HepG2 (cell line): ENCODE results near the gene NAA11. TPM values are rescaled to one million over a fixed set of nuclear protein-coding genes. Genes with fewer than 3 reads are reported as not detected.

Experiments used
- ATAC-seq: fragments of 200-7000 bp; cut with Tn5 transposase; 3 replicates; pipeline ENCODE4 v1.9.1; 2020; ENCODE audit warnings: mild to moderate bottlenecking, moderate library complexity
- BruUV-seq: library from RNA; stranded (reverse); fragments of 400-500 nt; replicated peaks from 2 replicates; lab custom pipeline; 2021; lab: Mats Ljungman, UMichigan
- CTCF ChIA-PET: fragments of 300-600 bp; formaldehyde crosslinking; extraction: SDS; loops from one replicate; lab custom pipeline; 2021; ENCODE audit warnings: low total read pairs, inconsistent platforms, low intra/inter-chr PET ratio; lab: Yijun Ruan, JAX
- POLR2A ChIA-PET: fragments of 350-600 bp; sonication (Branson Sonifier 250); formaldehyde crosslinking; loops from one replicate; lab custom pipeline; 2020; ENCODE audit warnings: antibody characterized with exemption, inconsistent platforms; lab: Yijun Ruan, JAX
- DNase-seq: peaks from one replicate; pipeline ENCODE4 v3.0.0-alpha.2; 2015; ENCODE audit warnings: low spot score
- FAIRE-seq: peaks from 3 replicates; lab custom pipeline; 2011; peaks lifted over from hg19 to GRCh38; lab: Jason Lieb, UNC
- H2AFZ ChIP-seq: one replicate; pipeline ENCODE4 v1.6.1; 2011; ENCODE audit warnings: low read length, inconsistent platforms
- H3K27ac ChIP-seq: fragments of 300-600 bp; 3 replicates; pipeline ENCODE4 v1.8.0; 2011; ENCODE audit warnings: mixed run types, mild to moderate bottlenecking, mixed read lengths, low read length, inconsistent platforms; ENCODE audit not compliant: insufficient read depth; ENCODE audit errors: extremely low read length
- H3K27me3 ChIP-seq, 2 experiments: fragments of 200-600 bp in 1 of 2; 2 replicates in 1 of 2; 3 replicates in 1 of 2; pipeline versions ENCODE4 v1.6.0 to v1.8.0; 2011; ENCODE audit warnings: low read length in 2 of 2, mild to moderate bottlenecking in 2 of 2, moderate library complexity in 2 of 2, inconsistent platforms in 1 of 2; ENCODE audit not compliant: insufficient read depth in 2 of 2, control insufficient read depth in 1 of 2
- H3K36me3 ChIP-seq, 2 experiments: fragments of 200-600 bp in 1 of 2; replicated peaks in 1 of 2; 2 replicates in 1 of 2; 3 replicates in 1 of 2; pipeline versions ENCODE4 v1.5.1 to v1.8.0; 2011; ENCODE audit warnings: low read length in 2 of 2, inconsistent platforms in 1 of 2; ENCODE audit not compliant: insufficient read depth in 2 of 2, control insufficient read depth in 1 of 2
- H3K4me1 ChIP-seq: 2 replicates; pipeline ENCODE4 v1.5.1; 2012; ENCODE audit warnings: low read length, inconsistent platforms; ENCODE audit not compliant: insufficient read depth
- H3K4me2 ChIP-seq: 2 replicates; pipeline ENCODE4 v1.6.0; 2011; ENCODE audit warnings: low read depth, low read length, inconsistent platforms
- H3K4me3 ChIP-seq, 3 experiments: fragments of 200-600 bp in 1 of 3; sonication (generic), shearing (Covaris generic) in 1 of 3; replicated peaks in 1 of 3; 2 replicates each; pipeline ENCODE4 v1.5.1; 2011 to 2016; ENCODE audit warnings: low read length in 3 of 3, inconsistent platforms in 2 of 3, low read depth in 2 of 3, mild to moderate bottlenecking in 2 of 3, control low read depth in 1 of 3, mixed read lengths in 1 of 3; ENCODE audit not compliant: insufficient read depth in 1 of 3
- H3K79me2 ChIP-seq: one replicate; pipeline ENCODE4 v1.6.1; 2011; ENCODE audit warnings: low read length, inconsistent platforms; ENCODE audit not compliant: insufficient read depth
- H3K9ac ChIP-seq: 2 replicates; pipeline ENCODE4 v1.6.0; 2011; ENCODE audit warnings: mild to moderate bottlenecking, low read depth, low read length, inconsistent platforms; ENCODE audit not compliant: insufficient read depth
- H3K9me3 ChIP-seq: 2 replicates; pipeline ENCODE4 v1.5.1; 2012; ENCODE audit warnings: mild to moderate bottlenecking, low read length
- H4K20me1 ChIP-seq: 2 replicates; pipeline ENCODE4 v1.6.0; 2011; ENCODE audit warnings: inconsistent platforms, mild to moderate bottlenecking, low read length, moderate library complexity; ENCODE audit not compliant: insufficient read depth
- CREBL2 ChIP-seq: sonication (generic); formaldehyde crosslinking; IDR thresholded peaks from 2 replicates; pipeline ENCODE4 v1.8.1; 2023; ENCODE audit warnings: missing genetic modification reagents, mild to moderate bottlenecking, borderline replicate concordance
- PITX1 ChIP-seq: sonication (generic); formaldehyde crosslinking; IDR thresholded peaks from 2 replicates; pipeline ENCODE4 v1.5.1; 2020; ENCODE audit warnings: mild to moderate bottlenecking, missing genetic modification reagents
- RBFOX2 ChIP-seq: fragments of 200-400 bp; formaldehyde crosslinking; IDR thresholded peaks from 2 replicates; pipeline ENCODE4 v1.6.1; 2017; ENCODE audit warnings: low read depth, mild to moderate bottlenecking, low read length
- ZC3H4 ChIP-seq: sonication (generic); formaldehyde crosslinking; IDR thresholded peaks from 2 replicates; pipeline ENCODE4 v1.4.0; 2020; ENCODE audit warnings: missing genetic modification reagents, borderline replicate concordance
- in situ Hi-C: cut with HindIII; loops from 2 replicates; pipeline ENCODE4 v1.10.0; 2017; ENCODE audit warnings: low pct_unique_long_range_greater_than_20kb; ENCODE audit not compliant: extremely low pct_ligation_motif_present
- intact Hi-C: fragments of 100-400 bp; cut with micrococcal nuclease; formaldehyde crosslinking; loops from one replicate; pipeline ENCODE4 v1.10.0; 2022; ENCODE audit not compliant: unreplicated experiment
- polyA plus RNA-seq, 8 experiments: library from polyadenylated mRNA; depleted of rRNA in 3 of 8; stranded (reverse) in 7 of 8; unstranded in 1 of 8; fragments of >200 nt; fragmentation: Illumina TruSeq in 4 of 8; extraction: Trizol in 4 of 8; gene quantifications; 2 replicates each; pipeline versions ENCODE4 v1.2.1 to v1.2.3, GENCODE V29; 2011 to 2016; ENCODE audit warnings: low read depth in 4 of 8, missing spikeins in 1 of 8, mixed read lengths in 1 of 8; ENCODE audit not compliant: insufficient read depth in 1 of 8
- total RNA-seq, 5 experiments: library from RNA; depleted of rRNA; stranded (reverse); fragments of >200 nt; fragmentation: Illumina TruSeq; extraction: Trizol; gene quantifications; 2 replicates each; pipeline ENCODE4 v1.2.3, GENCODE V29; 2016; ENCODE audit warnings: low read depth in 1 of 5
- TF ChIP-seq, protein P1 (sequence below): sonication (generic); formaldehyde crosslinking; IDR thresholded peaks from 2 replicates; pipeline ENCODE4 v1.9.0; 2022; ENCODE audit warnings: missing genetic modification reagents, mild to moderate bottlenecking, borderline replicate concordance
- TF ChIP-seq, protein P2 (sequence below): sonication (generic); formaldehyde crosslinking; IDR thresholded peaks from one replicate; pipeline ENCODE4 v1.5.1; 2020; ENCODE audit warnings: mild to moderate bottlenecking, missing genetic modification reagents; ENCODE audit errors: not compliant biosample characterization
- TF ChIP-seq, protein P3 (sequence below): IDR thresholded peaks from 2 replicates; pipeline ENCODE4 v1.6.1; 2016; ENCODE audit warnings: low read depth, borderline replicate concordance

The NAA11 gene
- total and polyA plus RNA-seq, 2 of the 13 experiments (the other 11 are each of a cell fraction or from before 2014, with no cell fraction given): not detected

DNA sequence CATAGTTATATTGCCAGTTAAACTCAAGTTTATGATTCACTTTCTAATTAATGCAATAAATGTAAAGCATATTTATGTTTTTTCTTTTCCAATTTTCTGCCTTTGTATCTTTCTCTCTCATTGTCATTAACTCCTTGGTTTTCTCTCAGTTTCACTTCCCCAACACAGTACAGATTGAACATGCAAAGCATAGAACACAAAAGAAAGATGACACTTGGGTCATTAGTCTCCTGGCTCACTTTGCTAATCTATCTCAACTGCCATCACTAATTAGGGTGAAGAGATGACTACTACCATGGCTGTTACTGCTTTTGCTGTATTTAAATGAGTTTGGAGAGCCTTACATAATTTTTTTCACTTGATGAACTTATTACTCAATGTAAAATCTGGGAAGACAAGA lies 12.3 kb upstream of the NAA11 start:
- BruUV-seq: no TSS peak
- in situ Hi-C loops: no loop called here

More for the DNA sequence above, 12.3 kb upstream of the NAA11 start:
- Histone ChIP-seq H3K27me3 (no peaks in the 10 kb centered on the region), H3K27ac (no peak overlapping the region), H3K36me3 (no peaks in the 10 kb centered on the region), H3K4me2 (no peak overlapping the region), H2AFZ (no peak overlapping the region), H3K9ac (no peak overlapping the region), H3K4me1 (no peaks in the 10 kb centered on the region), H3K4me3 (no peak overlapping the region), H4K20me1 (no peaks in the 10 kb centered on the region), H3K79me2 (no peaks in the 10 kb centered on the region), H3K9me3 (peaks cover 19% of the 10 kb centered on the region; the same call in 1 of the 2 replicates)
- ChIA-PET POLR2A (no interaction called here), CTCF (no interaction called here)
- DNase-seq (no peak), ATAC-seq (no peak), FAIRE-seq (no peak)
- TF ChIP-seq, protein P1, sequence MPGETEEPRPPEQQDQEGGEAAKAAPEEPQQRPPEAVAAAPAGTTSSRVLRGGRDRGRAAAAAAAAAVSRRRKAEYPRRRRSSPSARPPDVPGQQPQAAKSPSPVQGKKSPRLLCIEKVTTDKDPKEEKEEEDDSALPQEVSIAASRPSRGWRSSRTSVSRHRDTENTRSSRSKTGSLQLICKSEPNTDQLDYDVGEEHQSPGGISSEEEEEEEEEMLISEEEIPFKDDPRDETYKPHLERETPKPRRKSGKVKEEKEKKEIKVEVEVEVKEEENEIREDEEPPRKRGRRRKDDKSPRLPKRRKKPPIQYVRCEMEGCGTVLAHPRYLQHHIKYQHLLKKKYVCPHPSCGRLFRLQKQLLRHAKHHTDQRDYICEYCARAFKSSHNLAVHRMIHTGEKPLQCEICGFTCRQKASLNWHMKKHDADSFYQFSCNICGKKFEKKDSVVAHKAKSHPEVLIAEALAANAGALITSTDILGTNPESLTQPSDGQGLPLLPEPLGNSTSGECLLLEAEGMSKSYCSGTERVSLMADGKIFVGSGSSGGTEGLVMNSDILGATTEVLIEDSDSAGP (CRISPR knock-in tag): no peak
- TF ChIP-seq, protein P2, sequence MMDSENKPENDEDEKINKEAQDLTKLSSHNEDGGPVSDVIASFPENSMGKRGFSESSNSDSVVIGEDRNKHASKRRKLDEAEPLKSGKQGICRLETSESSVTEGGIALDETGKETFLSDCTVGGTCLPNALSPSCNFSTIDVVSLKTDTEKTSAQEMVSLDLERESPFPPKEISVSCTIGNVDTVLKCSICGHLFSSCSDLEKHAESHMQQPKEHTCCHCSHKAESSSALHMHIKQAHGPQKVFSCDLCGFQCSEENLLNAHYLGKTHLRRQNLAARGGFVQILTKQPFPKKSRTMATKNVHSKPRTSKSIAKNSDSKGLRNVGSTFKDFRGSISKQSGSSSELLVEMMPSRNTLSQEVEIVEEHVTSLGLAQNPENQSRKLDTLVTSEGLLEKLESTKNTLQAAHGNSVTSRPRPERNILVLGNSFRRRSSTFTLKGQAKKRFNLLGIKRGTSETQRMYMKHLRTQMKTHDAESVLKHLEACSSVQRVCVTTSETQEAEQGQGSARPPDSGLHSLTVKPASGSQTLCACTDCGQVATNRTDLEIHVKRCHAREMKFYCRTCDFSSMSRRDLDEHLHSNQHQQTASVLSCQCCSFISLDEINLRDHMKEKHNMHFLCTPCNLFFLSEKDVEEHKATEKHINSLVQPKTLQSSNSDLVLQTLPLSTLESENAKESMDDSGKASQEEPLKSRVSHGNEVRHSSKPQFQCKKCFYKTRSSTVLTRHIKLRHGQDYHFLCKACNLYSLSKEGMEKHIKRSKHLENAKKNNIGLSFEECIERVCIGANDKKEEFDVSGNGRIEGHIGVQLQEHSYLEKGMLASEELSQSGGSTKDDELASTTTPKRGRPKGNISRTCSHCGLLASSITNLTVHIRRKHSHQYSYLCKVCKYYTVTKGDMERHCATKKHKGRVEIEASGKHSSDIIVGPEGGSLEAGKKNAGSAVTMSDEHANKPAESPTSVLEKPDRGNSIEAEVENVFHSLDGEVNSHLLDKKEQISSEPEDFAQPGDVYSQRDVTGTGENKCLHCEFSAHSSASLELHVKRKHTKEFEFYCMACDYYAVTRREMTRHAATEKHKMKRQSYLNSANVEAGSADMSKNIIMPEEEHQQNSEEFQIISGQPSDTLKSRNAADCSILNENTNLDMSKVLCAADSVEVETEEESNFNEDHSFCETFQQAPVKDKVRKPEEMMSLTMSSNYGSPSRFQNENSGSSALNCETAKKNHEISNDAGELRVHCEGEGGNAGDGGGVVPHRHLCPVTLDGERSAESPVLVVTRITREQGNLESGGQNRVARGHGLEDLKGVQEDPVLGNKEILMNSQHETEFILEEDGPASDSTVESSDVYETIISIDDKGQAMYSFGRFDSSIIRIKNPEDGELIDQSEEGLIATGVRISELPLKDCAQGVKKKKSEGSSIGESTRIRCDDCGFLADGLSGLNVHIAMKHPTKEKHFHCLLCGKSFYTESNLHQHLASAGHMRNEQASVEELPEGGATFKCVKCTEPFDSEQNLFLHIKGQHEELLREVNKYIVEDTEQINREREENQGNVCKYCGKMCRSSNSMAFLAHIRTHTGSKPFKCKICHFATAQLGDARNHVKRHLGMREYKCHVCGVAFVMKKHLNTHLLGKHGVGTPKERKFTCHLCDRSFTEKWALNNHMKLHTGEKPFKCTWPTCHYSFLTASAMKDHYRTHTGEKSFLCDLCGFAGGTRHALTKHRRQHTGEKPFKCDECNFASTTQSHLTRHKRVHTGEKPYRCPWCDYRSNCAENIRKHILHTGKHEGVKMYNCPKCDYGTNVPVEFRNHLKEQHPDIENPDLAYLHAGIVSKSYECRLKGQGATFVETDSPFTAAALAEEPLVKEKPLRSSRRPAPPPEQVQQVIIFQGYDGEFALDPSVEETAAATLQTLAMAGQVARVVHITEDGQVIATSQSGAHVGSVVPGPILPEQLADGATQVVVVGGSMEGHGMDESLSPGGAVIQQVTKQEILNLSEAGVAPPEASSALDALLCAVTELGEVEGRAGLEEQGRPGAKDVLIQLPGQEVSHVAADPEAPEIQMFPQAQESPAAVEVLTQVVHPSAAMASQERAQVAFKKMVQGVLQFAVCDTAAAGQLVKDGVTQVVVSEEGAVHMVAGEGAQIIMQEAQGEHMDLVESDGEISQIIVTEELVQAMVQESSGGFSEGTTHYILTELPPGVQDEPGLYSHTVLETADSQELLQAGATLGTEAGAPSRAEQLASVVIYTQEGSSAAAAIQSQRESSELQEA (CRISPR knock-in tag): no peak
- no peak for TF ChIP-seq RBFOX2
- TF ChIP-seq, protein P3, sequence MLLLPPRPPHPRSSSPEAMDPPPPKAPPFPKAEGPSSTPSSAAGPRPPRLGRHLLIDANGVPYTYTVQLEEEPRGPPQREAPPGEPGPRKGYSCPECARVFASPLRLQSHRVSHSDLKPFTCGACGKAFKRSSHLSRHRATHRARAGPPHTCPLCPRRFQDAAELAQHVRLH: no peak
- no peak for TF ChIP-seq PITX1 (CRISPR knock-in tag)
- TF ChIP-seq ZC3H4: no peak
- no peak for TF ChIP-seq CREBL2 (CRISPR knock-in tag)
- intact Hi-C loops: no loop called here
